Retinal pigment epithelial cell (primary cell): ENCODE data around the gene ANKS1A.

Source experiments
- DNase-seq: peaks from one replicate; pipeline ENCODE4 v3.0.0-alpha.2; 2010; ENCODE audit warnings: low read depth
- H3K4me3 ChIP-seq: 2 replicates; pipeline ENCODE4 v1.5.1; 2011; ENCODE audit warnings: mild to moderate bottlenecking, low read length, control low read depth, moderate library complexity
- CTCF ChIP-seq: conservative IDR thresholded peaks from 2 replicates; pipeline ENCODE4 v1.5.1; 2011; ENCODE audit warnings: low read depth, low read length, control low read depth, inconsistent platforms

The ANKS1A gene

DNA sequence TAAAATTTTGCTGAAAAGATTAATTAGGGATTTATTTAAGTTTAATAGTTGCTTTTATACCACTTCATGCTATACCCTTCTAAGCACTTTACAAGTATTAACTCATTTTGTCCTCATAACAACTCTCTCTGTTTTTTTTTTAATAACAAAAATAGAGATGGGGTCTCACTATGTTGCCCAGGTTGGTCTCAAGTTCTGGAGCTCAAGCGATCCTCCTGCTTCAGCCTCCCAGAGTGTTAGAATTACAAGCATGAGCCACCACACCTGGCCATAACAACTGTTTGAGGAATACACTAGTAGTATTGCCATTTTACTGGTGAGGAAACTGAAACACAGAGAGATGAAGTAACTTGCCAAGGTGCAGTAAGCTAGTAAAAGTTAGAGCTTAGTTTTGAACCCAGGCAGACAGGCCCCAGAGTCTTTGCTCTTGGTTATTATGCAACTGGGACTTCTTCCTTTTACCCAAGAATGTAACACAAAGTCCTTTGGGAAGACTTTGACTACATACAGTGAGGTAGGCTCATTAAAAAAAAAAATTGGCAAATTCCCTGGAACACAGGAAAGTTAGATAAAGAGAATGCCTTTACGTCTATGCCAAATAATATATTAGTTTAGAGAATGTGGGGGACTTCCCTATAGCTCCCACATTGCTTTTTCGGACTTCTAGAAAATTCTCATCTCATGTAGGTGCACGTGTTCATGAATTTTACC, 11.4 kb downstream of the ANKS1A start:
- no peak for DNase-seq
- no peak for TF ChIP-seq CTCF
- H3K4me3 ChIP-seq, result no peak overlapping the region

- no peak for TF ChIP-seq CTCF
- H3K4me3 ChIP-seq, result no peak overlapping the region
- no peak for DNase-seq
Measured at GRCh38 chr6:34901930-34902329, 12.9 kb downstream of the ANKS1A start.

- no peak for DNase-seq
- H3K4me3 ChIP-seq, result no peak overlapping the region
Measured at GRCh38 chr6:34904990-34905613, 16.0 kb downstream of the ANKS1A start.

GRCh38 chr6:34906826-34907225, 17.8 kb downstream of the ANKS1A start:
- no peak overlapping the region for H3K4me3 ChIP-seq
- DNase-seq, result no peak
- no peak for TF ChIP-seq CTCF

More at GRCh38 chr6:34904990-34905613, 16.0 kb downstream of the ANKS1A start:
- TF ChIP-seq CTCF, result no peak

- no peak overlapping the region for H3K4me3 ChIP-seq
- no peak for TF ChIP-seq CTCF
- no peak for DNase-seq
Measured at GRCh38 chr6:34908194-34908593, 19.1 kb downstream of the ANKS1A start.

GRCh38 chr6:34909320-34909883, 20.3 kb downstream of the ANKS1A start:
- no peak overlapping the region for H3K4me3 ChIP-seq
- DNase-seq, result no peak
- TF ChIP-seq CTCF, result no peak

- TF ChIP-seq CTCF, result no peak
- no peak overlapping the region for H3K4me3 ChIP-seq
- DNase-seq, result no peak
Measured at GRCh38 chr6:34911822-34912221, 22.8 kb downstream of the ANKS1A start.
